Liver (tissue), 9 donors: ENCODE data around the gene P4HTM. TPM values are rescaled to one million over a fixed set of nuclear protein-coding genes. Genes with fewer than 3 reads are reported as not detected.

ENCODE experiments used
- DNase-seq: peaks from one replicate; pipeline ENCODE4 v3.0.0-alpha.2; 2017; ENCODE audit warnings: low spot score
- H3K27ac ChIP-seq, 2 donors: one replicate each; pipeline ENCODE4 v1.7.0; 2013; ENCODE audit warnings: inconsistent platforms in 2 of 2, low read length in 2 of 2, control low read depth in 1 of 2, low read depth in 1 of 2, mild to moderate bottlenecking in 1 of 2
- H3K27me3 ChIP-seq, 4 donors: one replicate each; pipeline versions ENCODE4 v1.6.1 to v1.7.0; 2013; ENCODE audit warnings: low read length in 3 of 4, inconsistent platforms in 1 of 4, mild to moderate bottlenecking in 1 of 4, moderate library complexity in 1 of 4; ENCODE audit not compliant: control insufficient read depth in 4 of 4, insufficient read depth in 4 of 4
- H3K36me3 ChIP-seq, 4 donors: one replicate each; pipeline versions ENCODE4 v1.6.1 to v1.7.0; 2013; ENCODE audit warnings: low read length in 3 of 4, mild to moderate bottlenecking in 3 of 4, low read depth in 1 of 4, moderate library complexity in 1 of 4; ENCODE audit not compliant: control insufficient read depth in 4 of 4, insufficient read depth in 3 of 4
- H3K4me1 ChIP-seq, 4 donors: one replicate each; pipeline versions ENCODE4 v1.6.1 to v1.7.0; 2013; ENCODE audit warnings: low read length in 3 of 4, mild to moderate bottlenecking in 3 of 4, moderate library complexity in 1 of 4; ENCODE audit not compliant: control insufficient read depth in 4 of 4, insufficient read depth in 4 of 4
- H3K4me3 ChIP-seq, 3 donors: one replicate each; pipeline versions ENCODE4 v1.6.1 to v1.7.0; 2013; ENCODE audit warnings: low read length in 3 of 3, control low read depth in 1 of 3, low read depth in 1 of 3, mild to moderate bottlenecking in 1 of 3
- H3K9ac ChIP-seq, 2 donors: one replicate each; pipeline ENCODE4 v1.7.0; 2013; ENCODE audit warnings: low read length in 2 of 2, mild to moderate bottlenecking in 2 of 2, moderate library complexity in 2 of 2, control low read depth in 1 of 2, low read depth in 1 of 2
- H3K9me3 ChIP-seq, 4 donors: one replicate each; pipeline versions ENCODE4 v1.6.1 to v1.7.0; 2013; ENCODE audit warnings: low read length in 3 of 4; ENCODE audit not compliant: control insufficient read depth in 4 of 4
- ATF3 ChIP-seq: IDR thresholded peaks from 2 replicates; pipeline ENCODE4 v1.6.1; 2016; ENCODE audit warnings: antibody characterized with exemption
- CTCF ChIP-seq: fragments of 150-350 bp; IDR thresholded peaks from 2 replicates; pipeline ENCODE4 v1.5.1; 2017; ENCODE audit warnings: improper control_type of control experiment, low read depth, low read length; ENCODE audit not compliant: missing input control
- EGR1 ChIP-seq, 2 donors: IDR thresholded peaks; 2 replicates each; pipeline ENCODE4 v1.6.1; 2016 to 2018; ENCODE audit warnings: antibody characterized with exemption in 2 of 2, low read depth in 2 of 2
- FOXA1 ChIP-seq: IDR thresholded peaks from 2 replicates; pipeline ENCODE4 v1.6.1; 2016; ENCODE audit warnings: antibody characterized with exemption
- FOXA2 ChIP-seq: IDR thresholded peaks from 2 replicates; pipeline ENCODE4 v1.6.1; 2016; ENCODE audit warnings: antibody characterized with exemption
- GABPA ChIP-seq, 2 donors: IDR thresholded peaks in 1 of 2; conservative IDR thresholded peaks in 1 of 2; 2 replicates each; pipeline ENCODE4 v1.6.1; 2016; ENCODE audit warnings: antibody characterized with exemption in 2 of 2, mild to moderate bottlenecking in 1 of 2, moderate library complexity in 1 of 2
- HNF4A ChIP-seq, 2 donors: conservative IDR thresholded peaks; 2 replicates each; pipeline ENCODE4 v1.6.1; 2016; ENCODE audit warnings: antibody characterized with exemption in 2 of 2, mild to moderate bottlenecking in 2 of 2
- HNF4G ChIP-seq: IDR thresholded peaks from 2 replicates; pipeline ENCODE4 v1.6.1; 2016; ENCODE audit warnings: antibody characterized with exemption
- JUND ChIP-seq, 2 donors: IDR thresholded peaks; 2 replicates each; pipeline ENCODE4 v1.6.1; 2016; ENCODE audit warnings: antibody characterized with exemption in 2 of 2
- MAX ChIP-seq: IDR thresholded peaks from 2 replicates; pipeline ENCODE4 v1.6.1; 2016; ENCODE audit warnings: antibody characterized with exemption
- NR2F2 ChIP-seq: IDR thresholded peaks from 2 replicates; pipeline ENCODE4 v1.6.1; 2016; ENCODE audit warnings: antibody characterized with exemption
- RAD21 ChIP-seq, 2 donors: IDR thresholded peaks; 2 replicates each; pipeline ENCODE4 v1.6.1; 2016; ENCODE audit warnings: antibody characterized with exemption in 2 of 2, mild to moderate bottlenecking in 2 of 2
- REST ChIP-seq: IDR thresholded peaks from 2 replicates; pipeline ENCODE4 v1.6.1; 2016; ENCODE audit warnings: antibody characterized with exemption, mild to moderate bottlenecking
- RXRA ChIP-seq, 2 donors: IDR thresholded peaks; 2 replicates each; pipeline ENCODE4 v1.6.1; 2017 to 2018; ENCODE audit warnings: antibody characterized with exemption in 2 of 2, mild to moderate bottlenecking in 1 of 2
- SP1 ChIP-seq: IDR thresholded peaks from 2 replicates; pipeline ENCODE4 v1.6.1; 2018; ENCODE audit warnings: antibody characterized with exemption, mild to moderate bottlenecking
- TAF1 ChIP-seq: conservative IDR thresholded peaks from 2 replicates; pipeline ENCODE4 v1.6.1; 2016; ENCODE audit warnings: antibody characterized with exemption, mild to moderate bottlenecking
- YY1 ChIP-seq: IDR thresholded peaks from 2 replicates; pipeline ENCODE4 v1.6.1; 2016; ENCODE audit warnings: antibody characterized with exemption, mild to moderate bottlenecking
- ZBTB33 ChIP-seq: IDR thresholded peaks from 2 replicates; pipeline ENCODE4 v1.6.1; 2016; ENCODE audit warnings: antibody characterized with exemption
- WGBS: extraction: QIAGEN DNeasy Blood & Tissue Kit; methylation state at CpG from one replicate; pipeline ENCODE4 v1.1.7; 2013; 5-methylcytosine and 5-hydroxymethylcytosine counted together
- polyA plus RNA-seq, 2 donors: library from polyadenylated mRNA; stranded (reverse) in 1 of 2; unstranded in 1 of 2; fragments of 200-250 nt in 1 of 2; fragments of >200 nt in 1 of 2; fragmentation: Nextera tagmentation in 1 of 2; extraction: Ambion mirVana in 1 of 2; gene quantifications; one replicate each; pipeline versions ENCODE4 v1.2.1 to v1.2.3, GENCODE V29; 2013 to 2015
- total RNA-seq, 2 donors: library from RNA; depleted of rRNA; stranded (reverse); fragments of >200 nt; gene quantifications; one replicate each; pipeline ENCODE4 v1.2.3, GENCODE V29; 2014
- donor health status: healthy.
- donor health status: healthy.
- donor health status: healthy.
- donor health status: healthy.
- donor health status: healthy.

The P4HTM gene
- total and polyA plus RNA-seq, 4 donors: 10.0 to 16.2 (median 11.9) TPM

- Histone ChIP-seq H3K36me3 (peaks cover 0 to 4% (median 0%) of the 10 kb centered on the region in 4 donors), H3K27me3 (no peaks in the 10 kb centered on the region), H3K9ac (no peak overlapping the region), H3K9me3 (no peaks in the 10 kb centered on the region), H3K4me3 (no peak overlapping the region), H3K4me1 (peaks cover 6 to 13% (median 11%) of the 10 kb centered on the region in 4 donors), H3K27ac (no peak overlapping the region)
- no peak for DNase-seq
- WGBS: 95% methylated on average over 6 of the region's 6 CpGs
- TF ChIP-seq GABPA (IDR thresholded peaks at IDR 0.05 in 1 of 2, conservative IDR thresholded peaks at IDR 0.05 in 1 of 2): no peak
These were observed 11.1 kb downstream of the P4HTM start for GRCh38 chr3:49001155-49001554.

GRCh38 chr3:49004352-49005302, 14.6 kb downstream of the P4HTM start:
- WGBS: 75% methylated on average over 16 of the region's 16 CpGs
- DNase-seq: peak; percentile 92
- Histone ChIP-seq H3K9me3 (no peaks in the 10 kb centered on the region), H3K36me3 (peaks cover 0 to 2% (median under 1%) of the 10 kb centered on the region in 4 donors), H3K9ac (no peak overlapping the region), H3K4me1 (peaks cover 6 to 31% (median 20%) of the 10 kb centered on the region in 4 donors), H3K4me3 (no peak overlapping the region), H3K27ac (no peak overlapping the region), H3K27me3 (no peaks in the 10 kb centered on the region)
- TF ChIP-seq ATF3: no peak
- peak; percentile 51 for TF ChIP-seq FOXA1
- peak in 1 of 2 donors; percentile 74 for TF ChIP-seq EGR1 (IDR thresholded peaks at IDR 0.05; ENCODE audit: low read depth in 2 of 2)
- peak in 1 of 2 donors; percentile 51 for TF ChIP-seq JUND (IDR thresholded peaks at IDR 0.05)
- TF ChIP-seq YY1: no peak
- no peak for TF ChIP-seq RAD21 (IDR thresholded peaks at IDR 0.05)
- TF ChIP-seq FOXA2: peak; percentile 61
- TF ChIP-seq ZBTB33: no peak
- no peak for TF ChIP-seq MAX
- TF ChIP-seq HNF4A (conservative IDR thresholded peaks at IDR 0.05): peak; percentile 68
- TF ChIP-seq NR2F2: peak; percentile 88
- peak; percentile 80 for TF ChIP-seq SP1
- TF ChIP-seq RXRA (IDR thresholded peaks at IDR 0.05): peak; percentile 82 to 86
- TF ChIP-seq REST: peak; percentile 41
- TF ChIP-seq HNF4G: peak; percentile 32
- peak in 1 of 2 donors; percentile 51 for TF ChIP-seq GABPA (IDR thresholded peaks at IDR 0.05 in 1 of 2, conservative IDR thresholded peaks at IDR 0.05 in 1 of 2)
- no peak for TF ChIP-seq TAF1
- no peak for TF ChIP-seq CTCF
